ENCODE results near the gene SMARCAD1. TPM values are rescaled to one million over a fixed set of nuclear protein-coding genes. Genes with fewer than 3 reads are reported as not detected.

SMARCAD1 gene
- total RNA-seq, 4 donors from 2014 or later: 23.7 to 42.3 (median 35.6) TPM

DNA sequence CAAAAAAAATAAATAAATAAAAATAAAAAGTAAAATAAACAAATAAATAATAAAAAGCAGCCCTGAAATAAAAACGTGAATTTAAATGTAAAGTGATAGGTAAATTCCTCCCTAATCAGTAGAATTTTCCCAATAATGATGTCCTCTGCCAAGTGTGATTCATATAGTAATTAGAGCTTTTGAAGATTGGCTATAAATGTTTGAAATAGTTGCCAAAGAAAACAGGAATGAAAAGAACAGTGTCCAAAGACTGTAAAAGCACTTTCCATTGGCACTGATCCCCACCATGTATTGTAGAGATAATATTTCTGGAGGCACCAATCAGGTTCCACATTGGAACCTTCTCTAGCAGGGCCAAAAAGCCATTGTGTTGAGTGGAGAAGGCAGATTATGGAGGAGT is 25.9 kb upstream of the SMARCAD1 start:
- Histone ChIP-seq H3K4me1 (no peaks in the 10 kb centered on the region), H3K4me3 (no peak overlapping the region), H3K27ac (no peak overlapping the region), H3K9me3 (no peaks in the 10 kb centered on the region), H3K36me3 (no peaks in the 10 kb centered on the region), H3K27me3 (no peaks in the 10 kb centered on the region)
- no peak for DNase-seq (ENCODE audit: low spot score in 2 of 2)
- WGBS: 35% methylated on average over 1 of the region's 1 CpG
- no peak for TF ChIP-seq POLR2AphosphoS5 (IDR thresholded peaks at IDR 0.05)
- no peak for TF ChIP-seq EP300 (IDR thresholded peaks at IDR 0.05)
- no peak for TF ChIP-seq POLR2A (IDR thresholded peaks at IDR 0.05)
- TF ChIP-seq, protein P1, sequence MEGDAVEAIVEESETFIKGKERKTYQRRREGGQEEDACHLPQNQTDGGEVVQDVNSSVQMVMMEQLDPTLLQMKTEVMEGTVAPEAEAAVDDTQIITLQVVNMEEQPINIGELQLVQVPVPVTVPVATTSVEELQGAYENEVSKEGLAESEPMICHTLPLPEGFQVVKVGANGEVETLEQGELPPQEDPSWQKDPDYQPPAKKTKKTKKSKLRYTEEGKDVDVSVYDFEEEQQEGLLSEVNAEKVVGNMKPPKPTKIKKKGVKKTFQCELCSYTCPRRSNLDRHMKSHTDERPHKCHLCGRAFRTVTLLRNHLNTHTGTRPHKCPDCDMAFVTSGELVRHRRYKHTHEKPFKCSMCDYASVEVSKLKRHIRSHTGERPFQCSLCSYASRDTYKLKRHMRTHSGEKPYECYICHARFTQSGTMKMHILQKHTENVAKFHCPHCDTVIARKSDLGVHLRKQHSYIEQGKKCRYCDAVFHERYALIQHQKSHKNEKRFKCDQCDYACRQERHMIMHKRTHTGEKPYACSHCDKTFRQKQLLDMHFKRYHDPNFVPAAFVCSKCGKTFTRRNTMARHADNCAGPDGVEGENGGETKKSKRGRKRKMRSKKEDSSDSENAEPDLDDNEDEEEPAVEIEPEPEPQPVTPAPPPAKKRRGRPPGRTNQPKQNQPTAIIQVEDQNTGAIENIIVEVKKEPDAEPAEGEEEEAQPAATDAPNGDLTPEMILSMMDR (IDR thresholded peaks at IDR 0.05): no peak

DNA sequence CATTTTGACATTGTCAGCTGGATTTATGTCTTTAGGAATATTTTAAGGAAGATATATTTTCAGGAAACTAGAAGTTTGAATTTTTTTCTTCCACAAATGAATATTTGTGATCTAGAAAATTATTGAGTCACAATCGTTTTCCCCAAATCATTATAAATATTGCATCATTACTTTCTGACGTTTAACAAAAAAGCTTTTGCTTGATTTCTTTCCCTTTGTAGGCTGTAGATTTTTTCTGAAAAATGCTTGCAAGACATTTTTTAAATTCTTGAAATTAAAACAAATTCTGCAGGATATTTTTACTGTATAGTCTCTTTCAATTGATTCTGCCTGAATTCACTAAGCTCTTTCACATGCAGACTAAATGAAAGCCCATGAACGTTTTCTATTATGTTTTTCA is 4.9 kb upstream of the SMARCAD1 start:
- Histone ChIP-seq H3K27me3 (no peaks in the 10 kb centered on the region), H3K4me1 (no peaks in the 10 kb centered on the region), H3K4me3 (no peak overlapping the region), H3K36me3 (no peaks in the 10 kb centered on the region), H3K9me3 (peaks cover 9% of the 10 kb centered on the region), H3K27ac (no peak overlapping the region)
- DNase-seq (ENCODE audit: low spot score in 2 of 2): no peak
- 90% methylated on average over 3 of the region's 3 CpGs for WGBS
- TF ChIP-seq, protein P1 (IDR thresholded peaks at IDR 0.05): no peak
- TF ChIP-seq EP300 (IDR thresholded peaks at IDR 0.05) (no peak), POLR2AphosphoS5 (IDR thresholded peaks at IDR 0.05) (no peak), POLR2A (IDR thresholded peaks at IDR 0.05) (no peak)

DNA sequence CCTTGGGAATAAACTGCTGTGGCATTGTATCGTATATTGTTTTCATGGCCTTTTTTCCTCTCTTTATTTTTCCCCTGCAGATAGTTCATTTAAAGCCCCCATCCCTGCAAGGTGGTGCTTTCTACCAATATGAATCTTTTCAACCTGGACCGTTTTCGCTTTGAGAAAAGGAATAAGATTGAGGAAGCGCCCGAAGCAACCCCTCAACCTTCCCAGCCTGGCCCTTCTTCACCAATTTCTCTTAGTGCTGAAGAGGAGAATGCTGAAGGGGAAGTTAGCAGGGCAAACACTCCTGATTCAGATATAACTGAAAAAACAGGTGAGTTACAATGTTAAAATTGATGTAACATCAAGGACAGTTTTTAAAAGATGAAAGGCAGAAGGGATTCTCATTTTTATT is 601 bp downstream of the SMARCAD1 start:
- TF ChIP-seq POLR2A (IDR thresholded peaks at IDR 0.05) (no peak), POLR2AphosphoS5 (IDR thresholded peaks at IDR 0.05) (no peak), EP300 (IDR thresholded peaks at IDR 0.05) (no peak)
- TF ChIP-seq, protein P1 (IDR thresholded peaks at IDR 0.05): no peak
- peaks cover 22% of the 10 kb centered on the region for H3K4me1 ChIP-seq
- peaks cover 28% of the 10 kb centered on the region for H3K36me3 ChIP-seq
- H3K27ac ChIP-seq: peak overlapping the region; percentile 91
- no peaks in the 10 kb centered on the region for H3K27me3 ChIP-seq
- DNase-seq (ENCODE audit: low spot score in 2 of 2): no peak
- H3K9me3 ChIP-seq: no peaks in the 10 kb centered on the region
- WGBS: 8% methylated on average over 5 of the region's 5 CpGs
- H3K4me3 ChIP-seq: peak overlapping the region; percentile 81

DNA sequence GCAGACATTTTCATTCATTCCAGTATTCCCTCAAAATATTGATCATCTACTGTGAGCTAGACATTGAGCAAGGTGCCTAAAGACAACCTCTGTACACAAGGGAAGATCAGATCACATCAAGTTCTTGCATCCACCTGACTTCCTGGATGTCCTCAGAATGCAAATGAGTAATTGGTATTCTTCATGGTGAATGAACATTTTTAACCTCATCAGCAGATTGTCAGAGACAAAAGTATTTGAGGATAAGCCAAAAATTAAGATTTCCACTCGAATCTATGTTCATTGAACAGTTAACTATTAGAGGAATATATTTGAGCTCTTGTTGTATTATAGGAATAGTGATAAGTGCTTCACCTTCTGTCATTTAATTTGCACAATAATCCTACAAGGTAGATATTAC is 1.3 kb downstream of the SMARCAD1 start:
- TF ChIP-seq, protein P1 (IDR thresholded peaks at IDR 0.05): no peak
- no peak for TF ChIP-seq EP300 (IDR thresholded peaks at IDR 0.05)
- TF ChIP-seq POLR2AphosphoS5 (IDR thresholded peaks at IDR 0.05): no peak
- no peak for TF ChIP-seq POLR2A (IDR thresholded peaks at IDR 0.05)
- no peak overlapping the region for H3K27ac ChIP-seq
- peak overlapping the region; percentile 81 for H3K4me3 ChIP-seq
- no peak for DNase-seq (ENCODE audit: low spot score in 2 of 2)
- H3K27me3 ChIP-seq: no peaks in the 10 kb centered on the region
- no peaks in the 10 kb centered on the region for H3K9me3 ChIP-seq
- H3K4me1 ChIP-seq: peaks cover 22% of the 10 kb centered on the region
- 60% methylated on average over 1 of the region's 1 CpG for WGBS
- H3K36me3 ChIP-seq: peaks cover 34% of the 10 kb centered on the region

DNA sequence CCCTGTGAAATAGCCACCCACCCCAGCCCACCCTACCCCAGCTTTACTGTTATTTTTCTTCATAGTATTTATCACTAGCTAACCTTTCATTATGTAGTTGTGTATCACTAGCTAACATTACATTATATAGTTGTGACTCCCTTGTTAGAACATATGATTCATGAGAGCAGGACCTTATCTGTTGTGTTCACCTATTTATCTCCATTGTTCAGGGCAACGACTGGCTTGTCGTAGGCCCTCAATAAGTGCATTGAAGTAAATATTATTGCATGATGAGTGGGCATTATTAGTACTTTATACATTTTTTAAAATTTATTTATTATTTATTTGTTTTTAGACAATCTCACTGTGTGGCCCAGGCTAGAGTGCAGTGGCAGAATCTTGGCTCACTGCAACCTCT is 4.2 kb downstream of the SMARCAD1 start:
- Histone ChIP-seq H3K4me1 (peaks cover 22% of the 10 kb centered on the region), H3K27me3 (no peaks in the 10 kb centered on the region), H3K9me3 (no peaks in the 10 kb centered on the region), H3K36me3 (peaks cover 52% of the 10 kb centered on the region), H3K4me3 (no peak overlapping the region), H3K27ac (no peak overlapping the region)
- WGBS: 71% methylated on average over 2 of the region's 2 CpGs
- no peak for DNase-seq (ENCODE audit: low spot score in 2 of 2)
- TF ChIP-seq EP300 (IDR thresholded peaks at IDR 0.05) (no peak), POLR2AphosphoS5 (IDR thresholded peaks at IDR 0.05) (no peak), POLR2A (IDR thresholded peaks at IDR 0.05) (no peak)
- TF ChIP-seq, protein P1 (IDR thresholded peaks at IDR 0.05): no peak

All from suprapubic skin (tissue), 4 donors.